ENCODE results near the gene CYP4A22.

Gene CYP4A22

GRCh38 chr1:47198214-47198613, 61.0 kb downstream of the CYP4A22 start:
- no peak overlapping the region for H3K4me3 Mint-ChIP-seq
- no peak overlapping the region for H3K27ac Mint-ChIP-seq
- H3K36me3 Mint-ChIP-seq (ENCODE audit: low read depth) = no peaks in the 10 kb centered on the region
- H3K9me3 Mint-ChIP-seq = no peaks in the 10 kb centered on the region
- H3K4me1 Mint-ChIP-seq (ENCODE audit: low read depth) = no peaks in the 10 kb centered on the region
- peaks cover 42% of the 10 kb centered on the region for H3K27me3 Mint-ChIP-seq
- no peak for DNase-seq
